GM23338 (cell line): ENCODE measurements around the gene KLHL6. TPM values are rescaled to one million over a fixed set of nuclear protein-coding genes. Genes with fewer than 3 reads are reported as not detected.

Experiments
- ATAC-seq: fragments of 200-7000 bp; cut with Tn5 transposase; 3 replicates; pipeline ENCODE4 v1.9.1; 2020
- DNase-seq: peaks from one replicate; pipeline ENCODE4 v3.0.0-alpha.2; 2015; ENCODE audit warnings: low spot score
- H2AFZ ChIP-seq: fragments of 200-600 bp; sonication (generic); 2 replicates; pipeline ENCODE4 v1.8.0; 2016; ENCODE audit warnings: antibody characterized with exemption, mild to moderate bottlenecking, moderate library complexity
- H3F3A ChIP-seq: fragments of 200-600 bp; sonication (generic); replicated peaks from 2 replicates; pipeline ENCODE4 v1.8.0; 2017; ENCODE audit warnings: antibody characterized with exemption, mixed run types, low read depth
- H3K27ac ChIP-seq: fragments of 200-600 bp; sonication (generic); 2 replicates; pipeline ENCODE4 v1.6.1; 2016; ENCODE audit warnings: low read depth
- H3K27me3 ChIP-seq: fragments of 200-600 bp; sonication (generic); 2 replicates; pipeline ENCODE4 v1.8.0; 2016; ENCODE audit warnings: mild to moderate bottlenecking, mixed run types, moderate library complexity; ENCODE audit not compliant: insufficient read depth
- H3K36me3 ChIP-seq: fragments of 200-600 bp; sonication (generic); 2 replicates; pipeline ENCODE4 v1.8.0; 2016; ENCODE audit warnings: mild to moderate bottlenecking; ENCODE audit not compliant: insufficient read depth
- H3K4me1 ChIP-seq: fragments of 200-600 bp; sonication (generic); 2 replicates; pipeline ENCODE4 v1.8.0; 2016; ENCODE audit warnings: mild to moderate bottlenecking, moderate library complexity; ENCODE audit not compliant: insufficient read depth
- H3K4me2 ChIP-seq: fragments of 200-600 bp; sonication (generic); 2 replicates; pipeline ENCODE4 v1.7.1; 2017; ENCODE audit warnings: mixed run types
- H3K4me3 ChIP-seq: fragments of 200-600 bp; sonication (generic); 2 replicates; pipeline ENCODE4 v1.6.1; 2016; ENCODE audit warnings: mixed run types
- H3K79me2 ChIP-seq: fragments of 200-600 bp; sonication (generic); replicated peaks from 2 replicates; pipeline ENCODE4 v1.8.0; 2017; ENCODE audit warnings: mild to moderate bottlenecking; ENCODE audit not compliant: insufficient read depth
- H3K9me2 ChIP-seq: fragments of 200-600 bp; sonication (generic); 2 replicates; pipeline ENCODE4 v1.8.0; 2017; ENCODE audit not compliant: insufficient read depth
- H4K20me1 ChIP-seq: fragments of 200-600 bp; sonication (generic); replicated peaks from 2 replicates; pipeline ENCODE4 v1.8.0; 2017; ENCODE audit warnings: mild to moderate bottlenecking; ENCODE audit not compliant: insufficient read depth
- H3K27ac Mint-ChIP-seq: 2 replicates; pipeline ENCODE4 v1.8.0; 2020; ENCODE audit warnings: inconsistent platforms, mild to moderate bottlenecking, moderate library complexity, mixed read lengths
- H3K27me3 Mint-ChIP-seq: 3 replicates; pipeline ENCODE4 v1.8.0; 2022; ENCODE audit warnings: low read depth, mild to moderate bottlenecking, moderate library complexity, mixed read lengths, inconsistent platforms; ENCODE audit not compliant: insufficient read depth, poor library complexity
- H3K36me3 Mint-ChIP-seq: 3 replicates; pipeline ENCODE4 v1.8.0; 2021; ENCODE audit warnings: low read depth, mild to moderate bottlenecking, inconsistent platforms, moderate library complexity, mixed read lengths
- H3K4me1 Mint-ChIP-seq: 3 replicates; pipeline ENCODE4 v1.8.0; 2020; ENCODE audit warnings: mild to moderate bottlenecking, inconsistent platforms, mixed read lengths
- H3K4me3 Mint-ChIP-seq: 3 replicates; pipeline ENCODE4 v1.8.0; 2021; ENCODE audit warnings: moderate library complexity, mild to moderate bottlenecking, inconsistent platforms, mixed read lengths
- H3K9me3 Mint-ChIP-seq: 3 replicates; pipeline ENCODE4 v1.8.0; 2020; ENCODE audit warnings: moderate library complexity, mild to moderate bottlenecking, inconsistent platforms, mixed read lengths
- CREB1 ChIP-seq: fragments of 250-450 bp; sonication (Bioruptor Pico); IDR thresholded peaks from 2 replicates; pipeline ENCODE4 v1.5.0; 2020; ENCODE audit warnings: low read depth, mild to moderate bottlenecking, moderate library complexity
- EZH2 ChIP-seq: fragments of 200-600 bp; sonication (generic); IDR thresholded peaks from one replicate; pipeline ENCODE4 v1.8.0; 2017; ENCODE audit warnings: antibody characterized with exemption, mild to moderate bottlenecking, low read depth; ENCODE audit not compliant: unreplicated experiment
- EZH2phosphoT487 ChIP-seq: fragments of 200-600 bp; sonication (generic); IDR thresholded peaks from one replicate; pipeline ENCODE4 v1.8.1; 2018; ENCODE audit warnings: antibody characterized with exemption; ENCODE audit not compliant: unreplicated experiment
- JUNB ChIP-seq: IDR thresholded peaks from one replicate; pipeline ENCODE4 v1.6.1; 2016; ENCODE audit warnings: antibody characterized with exemption; ENCODE audit not compliant: unreplicated experiment
- NANOG ChIP-seq: IDR thresholded peaks from 2 replicates; pipeline ENCODE4 v1.6.1; 2016; ENCODE audit warnings: antibody characterized with exemption, borderline replicate concordance
- POLR2AphosphoS5 ChIP-seq: IDR thresholded peaks from 2 replicates; pipeline ENCODE4 v1.6.1; 2016; ENCODE audit warnings: antibody characterized with exemption, low read depth
- STAT1 ChIP-seq: IDR thresholded peaks from one replicate; pipeline ENCODE4 v1.6.1; 2016; ENCODE audit warnings: antibody characterized with exemption; ENCODE audit not compliant: unreplicated experiment
- ZNF114 ChIP-seq: fragments of 250-450 bp; sonication (Bioruptor Pico); IDR thresholded peaks from 2 replicates; pipeline ENCODE4 v1.5.0; 2020; ENCODE audit warnings: mild to moderate bottlenecking, moderate library complexity
- ZNF331 ChIP-seq: fragments of 250-450 bp; sonication (Bioruptor Pico); IDR thresholded peaks from 2 replicates; pipeline ENCODE4 v1.5.0; 2020; ENCODE audit warnings: low read depth, mild to moderate bottlenecking, moderate library complexity
- polyA plus RNA-seq: library from polyadenylated mRNA; unstranded; fragments of >200 nt; fragmentation: Nextera tagmentation; extraction: Ambion mirVana; gene quantifications from 2 replicates; pipeline ENCODE4 v1.2.1, GENCODE V29; 2016
- total RNA-seq: library from RNA; depleted of rRNA; stranded (reverse); fragments of >200 nt; shearing (Covaris generic); gene quantifications from 2 replicates; pipeline ENCODE4 v1.2.3, GENCODE V29; 2014
- TF ChIP-seq, protein P1 (sequence below): IDR thresholded peaks from 2 replicates; pipeline ENCODE4 v1.6.1; 2016; ENCODE audit warnings: antibody characterized with exemption
- TF ChIP-seq, protein P2 (sequence below): fragments of 250-450 bp; sonication (Bioruptor Pico); IDR thresholded peaks from 2 replicates; pipeline ENCODE4 v1.5.0; 2020; ENCODE audit warnings: mild to moderate bottlenecking, moderate library complexity
- TF ChIP-seq, protein P3 (sequence below): IDR thresholded peaks from one replicate; pipeline ENCODE4 v1.6.1; 2018; ENCODE audit warnings: antibody characterized with exemption; ENCODE audit not compliant: unreplicated experiment
- TF ChIP-seq, protein P4 (sequence below), 2 experiments: fragments of 200-600 bp in 1 of 2; sonication (generic) in 1 of 2; conservative IDR thresholded peaks; 2 replicates each; pipeline versions ENCODE4 v1.5.1 to v1.6.1; 2016 to 2017; ENCODE audit warnings: antibody characterized with exemption in 2 of 2, low read depth in 2 of 2, mild to moderate bottlenecking in 2 of 2, moderate library complexity in 1 of 2

KLHL6 gene
- total and polyA plus RNA-seq, 2 experiments from 2014 or later: not detected

DNA sequence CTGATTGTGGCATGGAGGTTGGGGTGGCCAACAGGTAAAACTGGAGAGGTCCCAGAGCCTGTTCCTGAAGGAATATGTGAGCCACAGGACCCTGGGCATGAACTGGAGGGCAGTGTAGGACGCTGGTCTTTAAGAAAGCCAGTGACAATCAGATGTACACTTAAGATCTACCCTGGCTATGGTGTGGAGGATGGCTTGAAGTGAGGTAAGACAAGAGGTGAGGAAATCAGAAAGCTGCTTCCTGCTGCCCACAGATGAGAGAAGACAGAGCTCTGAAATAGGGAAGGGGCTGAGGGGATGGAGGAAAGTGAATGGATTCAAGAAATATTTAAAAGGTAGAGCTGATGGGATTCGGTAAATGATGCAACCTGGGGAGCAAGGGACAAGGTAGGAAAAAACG lies 22.7 kb upstream of the KLHL6 start:
- H3K27ac Mint-ChIP-seq: no peak overlapping the region
- TF ChIP-seq, protein P1, sequence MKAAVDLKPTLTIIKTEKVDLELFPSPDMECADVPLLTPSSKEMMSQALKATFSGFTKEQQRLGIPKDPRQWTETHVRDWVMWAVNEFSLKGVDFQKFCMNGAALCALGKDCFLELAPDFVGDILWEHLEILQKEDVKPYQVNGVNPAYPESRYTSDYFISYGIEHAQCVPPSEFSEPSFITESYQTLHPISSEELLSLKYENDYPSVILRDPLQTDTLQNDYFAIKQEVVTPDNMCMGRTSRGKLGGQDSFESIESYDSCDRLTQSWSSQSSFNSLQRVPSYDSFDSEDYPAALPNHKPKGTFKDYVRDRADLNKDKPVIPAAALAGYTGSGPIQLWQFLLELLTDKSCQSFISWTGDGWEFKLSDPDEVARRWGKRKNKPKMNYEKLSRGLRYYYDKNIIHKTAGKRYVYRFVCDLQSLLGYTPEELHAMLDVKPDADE: no peak
- TF ChIP-seq, protein P2, sequence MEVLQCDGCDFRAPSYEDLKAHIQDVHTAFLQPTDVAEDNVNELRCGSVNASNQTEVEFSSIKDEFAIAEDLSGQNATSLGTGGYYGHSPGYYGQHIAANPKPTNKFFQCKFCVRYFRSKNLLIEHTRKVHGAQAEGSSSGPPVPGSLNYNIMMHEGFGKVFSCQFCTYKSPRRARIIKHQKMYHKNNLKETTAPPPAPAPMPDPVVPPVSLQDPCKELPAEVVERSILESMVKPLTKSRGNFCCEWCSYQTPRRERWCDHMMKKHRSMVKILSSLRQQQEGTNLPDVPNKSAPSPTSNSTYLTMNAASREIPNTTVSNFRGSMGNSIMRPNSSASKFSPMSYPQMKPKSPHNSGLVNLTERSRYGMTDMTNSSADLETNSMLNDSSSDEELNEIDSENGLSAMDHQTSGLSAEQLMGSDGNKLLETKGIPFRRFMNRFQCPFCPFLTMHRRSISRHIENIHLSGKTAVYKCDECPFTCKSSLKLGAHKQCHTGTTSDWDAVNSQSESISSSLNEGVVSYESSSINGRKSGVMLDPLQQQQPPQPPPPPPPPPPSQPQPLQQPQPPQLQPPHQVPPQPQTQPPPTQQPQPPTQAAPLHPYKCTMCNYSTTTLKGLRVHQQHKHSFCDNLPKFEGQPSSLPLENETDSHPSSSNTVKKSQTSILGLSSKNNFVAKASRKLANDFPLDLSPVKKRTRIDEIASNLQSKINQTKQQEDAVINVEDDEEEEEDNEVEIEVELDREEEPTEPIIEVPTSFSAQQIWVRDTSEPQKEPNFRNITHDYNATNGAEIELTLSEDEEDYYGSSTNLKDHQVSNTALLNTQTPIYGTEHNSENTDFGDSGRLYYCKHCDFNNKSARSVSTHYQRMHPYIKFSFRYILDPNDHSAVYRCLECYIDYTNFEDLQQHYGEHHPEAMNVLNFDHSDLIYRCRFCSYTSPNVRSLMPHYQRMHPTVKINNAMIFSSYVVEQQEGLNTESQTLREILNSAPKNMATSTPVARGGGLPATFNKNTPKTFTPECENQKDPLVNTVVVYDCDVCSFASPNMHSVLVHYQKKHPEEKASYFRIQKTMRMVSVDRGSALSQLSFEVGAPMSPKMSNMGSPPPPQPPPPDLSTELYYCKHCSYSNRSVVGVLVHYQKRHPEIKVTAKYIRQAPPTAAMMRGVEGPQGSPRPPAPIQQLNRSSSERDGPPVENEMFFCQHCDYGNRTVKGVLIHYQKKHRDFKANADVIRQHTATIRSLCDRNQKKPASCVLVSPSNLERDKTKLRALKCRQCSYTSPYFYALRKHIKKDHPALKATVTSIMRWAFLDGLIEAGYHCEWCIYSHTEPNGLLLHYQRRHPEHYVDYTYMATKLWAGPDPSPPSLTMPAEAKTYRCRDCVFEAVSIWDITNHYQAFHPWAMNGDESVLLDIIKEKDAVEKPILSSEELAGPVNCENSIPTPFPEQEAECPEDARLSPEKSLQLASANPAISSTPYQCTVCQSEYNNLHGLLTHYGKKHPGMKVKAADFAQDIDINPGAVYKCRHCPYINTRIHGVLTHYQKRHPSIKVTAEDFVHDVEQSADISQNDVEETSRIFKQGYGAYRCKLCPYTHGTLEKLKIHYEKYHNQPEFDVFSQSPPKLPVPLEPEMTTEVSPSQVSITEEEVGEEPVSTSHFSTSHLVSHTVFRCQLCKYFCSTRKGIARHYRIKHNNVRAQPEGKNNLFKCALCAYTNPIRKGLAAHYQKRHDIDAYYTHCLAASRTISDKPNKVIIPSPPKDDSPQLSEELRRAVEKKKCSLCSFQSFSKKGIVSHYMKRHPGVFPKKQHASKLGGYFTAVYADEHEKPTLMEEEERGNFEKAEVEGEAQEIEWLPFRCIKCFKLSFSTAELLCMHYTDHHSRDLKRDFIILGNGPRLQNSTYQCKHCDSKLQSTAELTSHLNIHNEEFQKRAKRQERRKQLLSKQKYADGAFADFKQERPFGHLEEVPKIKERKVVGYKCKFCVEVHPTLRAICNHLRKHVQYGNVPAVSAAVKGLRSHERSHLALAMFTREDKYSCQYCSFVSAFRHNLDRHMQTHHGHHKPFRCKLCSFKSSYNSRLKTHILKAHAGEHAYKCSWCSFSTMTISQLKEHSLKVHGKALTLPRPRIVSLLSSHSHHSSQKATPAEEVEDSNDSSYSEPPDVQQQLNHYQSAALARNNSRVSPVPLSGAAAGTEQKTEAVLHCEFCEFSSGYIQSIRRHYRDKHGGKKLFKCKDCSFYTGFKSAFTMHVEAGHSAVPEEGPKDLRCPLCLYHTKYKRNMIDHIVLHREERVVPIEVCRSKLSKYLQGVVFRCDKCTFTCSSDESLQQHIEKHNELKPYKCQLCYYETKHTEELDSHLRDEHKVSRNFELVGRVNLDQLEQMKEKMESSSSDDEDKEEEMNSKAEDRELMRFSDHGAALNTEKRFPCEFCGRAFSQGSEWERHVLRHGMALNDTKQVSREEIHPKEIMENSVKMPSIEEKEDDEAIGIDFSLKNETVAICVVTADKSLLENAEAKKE (CRISPR knock-in tag): no peak
- TF ChIP-seq ZNF331 (CRISPR knock-in tag) (no peak), STAT1 (no peak), POLR2AphosphoS5 (no peak), ZNF114 (no peak), EZH2 (no peak), NANOG (no peak), CREB1 (CRISPR knock-in tag) (no peak), JUNB (no peak), EZH2phosphoT487 (no peak)
- TF ChIP-seq, protein P3, sequence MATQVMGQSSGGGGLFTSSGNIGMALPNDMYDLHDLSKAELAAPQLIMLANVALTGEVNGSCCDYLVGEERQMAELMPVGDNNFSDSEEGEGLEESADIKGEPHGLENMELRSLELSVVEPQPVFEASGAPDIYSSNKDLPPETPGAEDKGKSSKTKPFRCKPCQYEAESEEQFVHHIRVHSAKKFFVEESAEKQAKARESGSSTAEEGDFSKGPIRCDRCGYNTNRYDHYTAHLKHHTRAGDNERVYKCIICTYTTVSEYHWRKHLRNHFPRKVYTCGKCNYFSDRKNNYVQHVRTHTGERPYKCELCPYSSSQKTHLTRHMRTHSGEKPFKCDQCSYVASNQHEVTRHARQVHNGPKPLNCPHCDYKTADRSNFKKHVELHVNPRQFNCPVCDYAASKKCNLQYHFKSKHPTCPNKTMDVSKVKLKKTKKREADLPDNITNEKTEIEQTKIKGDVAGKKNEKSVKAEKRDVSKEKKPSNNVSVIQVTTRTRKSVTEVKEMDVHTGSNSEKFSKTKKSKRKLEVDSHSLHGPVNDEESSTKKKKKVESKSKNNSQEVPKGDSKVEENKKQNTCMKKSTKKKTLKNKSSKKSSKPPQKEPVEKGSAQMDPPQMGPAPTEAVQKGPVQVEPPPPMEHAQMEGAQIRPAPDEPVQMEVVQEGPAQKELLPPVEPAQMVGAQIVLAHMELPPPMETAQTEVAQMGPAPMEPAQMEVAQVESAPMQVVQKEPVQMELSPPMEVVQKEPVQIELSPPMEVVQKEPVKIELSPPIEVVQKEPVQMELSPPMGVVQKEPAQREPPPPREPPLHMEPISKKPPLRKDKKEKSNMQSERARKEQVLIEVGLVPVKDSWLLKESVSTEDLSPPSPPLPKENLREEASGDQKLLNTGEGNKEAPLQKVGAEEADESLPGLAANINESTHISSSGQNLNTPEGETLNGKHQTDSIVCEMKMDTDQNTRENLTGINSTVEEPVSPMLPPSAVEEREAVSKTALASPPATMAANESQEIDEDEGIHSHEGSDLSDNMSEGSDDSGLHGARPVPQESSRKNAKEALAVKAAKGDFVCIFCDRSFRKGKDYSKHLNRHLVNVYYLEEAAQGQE: no peak
- TF ChIP-seq, protein P4, sequence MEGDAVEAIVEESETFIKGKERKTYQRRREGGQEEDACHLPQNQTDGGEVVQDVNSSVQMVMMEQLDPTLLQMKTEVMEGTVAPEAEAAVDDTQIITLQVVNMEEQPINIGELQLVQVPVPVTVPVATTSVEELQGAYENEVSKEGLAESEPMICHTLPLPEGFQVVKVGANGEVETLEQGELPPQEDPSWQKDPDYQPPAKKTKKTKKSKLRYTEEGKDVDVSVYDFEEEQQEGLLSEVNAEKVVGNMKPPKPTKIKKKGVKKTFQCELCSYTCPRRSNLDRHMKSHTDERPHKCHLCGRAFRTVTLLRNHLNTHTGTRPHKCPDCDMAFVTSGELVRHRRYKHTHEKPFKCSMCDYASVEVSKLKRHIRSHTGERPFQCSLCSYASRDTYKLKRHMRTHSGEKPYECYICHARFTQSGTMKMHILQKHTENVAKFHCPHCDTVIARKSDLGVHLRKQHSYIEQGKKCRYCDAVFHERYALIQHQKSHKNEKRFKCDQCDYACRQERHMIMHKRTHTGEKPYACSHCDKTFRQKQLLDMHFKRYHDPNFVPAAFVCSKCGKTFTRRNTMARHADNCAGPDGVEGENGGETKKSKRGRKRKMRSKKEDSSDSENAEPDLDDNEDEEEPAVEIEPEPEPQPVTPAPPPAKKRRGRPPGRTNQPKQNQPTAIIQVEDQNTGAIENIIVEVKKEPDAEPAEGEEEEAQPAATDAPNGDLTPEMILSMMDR (conservative IDR thresholded peaks at IDR 0.05; ENCODE audit: low read depth in 2 of 2): no peak

More for the DNA sequence above, 22.7 kb upstream of the KLHL6 start:
- DNase-seq: no peak
- Histone ChIP-seq H2AFZ (peak overlapping the region; percentile 52; the same call in 1 of the 2 replicates), H3K4me1 (peaks cover 7% of the 10 kb centered on the region; the same call in 1 of the 2 replicates), H4K20me1 (no peaks in the 10 kb centered on the region), H3K27me3 (no peaks in the 10 kb centered on the region), H3K27ac (no peak overlapping the region), H3K9me2 (no peaks in the 10 kb centered on the region), H3F3A (no peaks in the 10 kb centered on the region), H3K36me3 (no peaks in the 10 kb centered on the region), H3K4me3 (no peak overlapping the region), H3K4me2 (no peak overlapping the region), H3K79me2 (no peaks in the 10 kb centered on the region)
- ATAC-seq: no peak
- Mint-ChIP-seq H3K9me3 (no peaks in the 10 kb centered on the region), H3K4me3 (no peak overlapping the region), H3K4me1 (peaks cover 19% of the 10 kb centered on the region), H3K36me3 (no peaks in the 10 kb centered on the region), H3K27me3 (peaks cover 4% of the 10 kb centered on the region)
